H7 (cell line): ENCODE data around the gene GRM5. TPM values are rescaled to one million over a fixed set of nuclear protein-coding genes. Genes with fewer than 3 reads are reported as not detected.
"Not testable (repeated sequence)": the region's sequence is repeated elsewhere in the genome, so short reads cannot be mapped to it uniquely, and the experiment has no call there.

Experiments
- DNase-seq: peaks from one replicate; pipeline ENCODE4 v3.0.0; 2012
- H3K27me3 ChIP-seq: 2 replicates; pipeline ENCODE4 v1.6.0; 2011; ENCODE audit warnings: mild to moderate bottlenecking, low read length; ENCODE audit not compliant: control insufficient read depth, insufficient read depth
- H3K36me3 ChIP-seq: replicated peaks from 2 replicates; pipeline ENCODE4 v1.5.1; 2011; ENCODE audit warnings: low read length; ENCODE audit not compliant: control insufficient read depth, insufficient read depth
- H3K4me3 ChIP-seq: 2 replicates; pipeline ENCODE4 v1.5.1; 2011; ENCODE audit warnings: low read depth, mild to moderate bottlenecking, control low read depth, low read length, moderate library complexity; ENCODE audit not compliant: insufficient read depth
- total RNA-seq: library from RNA; depleted of rRNA; stranded (reverse); fragments of >200 nt; shearing (Covaris generic); gene quantifications from 2 replicates; pipeline ENCODE4 v1.2.3, GENCODE V29; 2014

Gene GRM5
- total RNA-seq, 1 experiment from 2014 or later = not detected

DNA sequence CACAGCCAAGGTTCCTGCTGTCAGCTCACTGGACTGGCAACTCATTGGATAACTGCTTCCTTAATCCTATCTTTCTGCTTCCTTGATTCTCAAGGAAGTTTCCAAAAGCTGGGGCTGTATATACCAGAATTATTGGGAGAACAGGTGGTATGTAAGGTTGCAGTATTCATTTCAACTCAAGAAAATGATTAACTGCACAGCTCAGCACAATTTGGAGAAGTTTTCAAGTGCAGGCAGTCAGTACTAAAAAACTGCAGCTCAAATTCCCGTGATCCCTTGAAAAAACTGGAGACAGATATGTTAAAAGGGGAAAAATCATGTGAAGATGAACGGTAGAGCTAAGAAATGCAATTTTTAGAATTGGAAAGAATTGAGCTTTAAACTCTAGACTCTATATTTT, 44.4 kb downstream of the GRM5 start:
- no peak for DNase-seq
- Histone ChIP-seq H3K27me3 (no peaks in the 10 kb centered on the region), H3K36me3 (no peaks in the 10 kb centered on the region), H3K4me3 (no peak overlapping the region)

DNA sequence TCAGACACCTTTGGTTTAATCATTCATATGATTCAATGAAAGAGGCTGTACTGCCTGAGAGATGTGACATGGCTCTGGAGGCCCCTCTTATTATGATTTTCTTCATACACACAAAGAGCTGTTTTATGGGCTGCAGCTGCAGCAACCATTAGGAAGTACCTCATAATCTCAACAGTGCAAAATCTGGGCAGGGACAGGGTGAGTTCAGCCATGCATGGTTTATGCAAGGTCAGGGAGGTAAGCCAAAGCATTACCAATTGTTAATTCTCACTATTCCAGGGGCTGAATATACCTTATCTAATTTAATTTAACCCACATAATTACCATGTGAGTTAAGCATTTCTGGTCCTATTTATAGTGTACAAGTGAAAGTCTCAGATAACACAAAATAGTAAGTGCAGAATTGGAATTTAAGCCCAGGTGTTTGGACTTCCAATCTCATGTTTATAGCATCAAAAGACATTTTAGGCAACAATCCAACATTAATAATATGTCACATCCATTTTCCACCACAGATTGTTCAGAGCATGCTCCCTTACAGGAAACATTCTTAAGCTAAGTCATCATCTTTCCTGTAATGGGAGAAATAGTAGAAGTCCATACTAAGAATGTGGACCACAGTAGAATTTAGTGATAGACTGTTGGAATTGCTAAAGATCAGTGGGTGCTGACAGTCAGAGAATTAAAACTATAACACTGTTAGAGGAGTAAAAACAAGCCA, 45.8 kb downstream of the GRM5 start:
- not testable (repeated sequence) for H3K27me3 ChIP-seq, H3K36me3 ChIP-seq, H3K4me3 ChIP-seq, DNase-seq

DNA sequence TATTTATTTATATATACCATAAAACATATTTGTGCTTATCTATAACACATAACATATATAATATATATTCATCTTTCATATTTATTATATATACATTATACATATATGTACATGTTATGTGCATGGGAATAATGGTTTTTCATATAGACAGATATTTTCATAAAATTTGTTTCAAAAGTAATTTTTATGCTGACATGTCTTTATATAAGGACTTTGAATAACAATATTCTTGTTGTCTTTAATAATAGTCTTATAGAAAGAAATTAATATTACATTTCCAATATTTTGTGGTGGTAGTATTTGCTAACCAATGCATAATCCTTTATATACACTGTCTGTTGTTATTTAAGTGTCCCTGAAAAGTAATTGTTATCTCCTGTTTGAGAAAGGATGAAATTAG, 49.6 kb downstream of the GRM5 start:
- no peak overlapping the region for H3K4me3 ChIP-seq
- DNase-seq = no peak
- no peaks in the 10 kb centered on the region for H3K36me3 ChIP-seq
- H3K27me3 ChIP-seq = no peaks in the 10 kb centered on the region

DNA sequence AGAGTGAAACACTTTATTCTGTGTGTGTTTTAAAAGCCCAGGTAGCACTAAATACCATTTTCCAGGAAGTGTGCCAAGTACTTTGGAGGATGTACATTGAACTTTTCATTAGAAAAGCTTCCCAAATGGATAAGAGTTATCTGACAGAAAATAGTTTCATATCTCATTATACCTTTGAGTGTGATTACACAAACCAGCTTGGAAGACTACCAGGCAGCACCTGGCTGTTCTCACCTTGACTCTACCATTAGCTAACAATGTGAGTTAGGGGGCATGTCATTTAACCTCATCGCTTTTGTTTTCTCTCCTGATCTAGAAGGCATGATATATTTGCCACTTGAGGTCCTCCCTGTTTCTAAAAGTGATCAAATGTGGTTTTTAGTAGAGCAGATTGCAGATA, 50.2 kb downstream of the GRM5 start:
- Histone ChIP-seq H3K36me3 (no peaks in the 10 kb centered on the region), H3K4me3 (no peak overlapping the region), H3K27me3 (no peaks in the 10 kb centered on the region)
- no peak for DNase-seq

DNA sequence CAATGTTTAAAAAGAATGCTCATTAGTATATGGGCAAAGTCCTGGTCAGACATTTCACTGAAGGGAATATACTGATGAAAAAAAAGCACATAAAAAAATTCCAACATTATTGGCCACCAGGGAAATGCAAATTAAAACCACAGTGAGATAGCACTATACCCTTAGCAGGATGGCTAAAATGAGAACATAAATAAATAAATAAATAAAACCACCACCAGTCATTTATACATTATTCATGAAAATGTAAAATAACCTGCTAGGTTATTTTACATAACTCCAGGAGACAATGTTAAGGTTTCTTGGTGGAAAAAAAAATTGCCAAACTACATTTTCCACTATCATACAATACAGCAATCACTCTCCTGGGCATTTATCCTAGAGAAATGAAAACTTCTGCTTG, 64.9 kb downstream of the GRM5 start:
- not testable (repeated sequence) for H3K36me3 ChIP-seq, DNase-seq

DNA sequence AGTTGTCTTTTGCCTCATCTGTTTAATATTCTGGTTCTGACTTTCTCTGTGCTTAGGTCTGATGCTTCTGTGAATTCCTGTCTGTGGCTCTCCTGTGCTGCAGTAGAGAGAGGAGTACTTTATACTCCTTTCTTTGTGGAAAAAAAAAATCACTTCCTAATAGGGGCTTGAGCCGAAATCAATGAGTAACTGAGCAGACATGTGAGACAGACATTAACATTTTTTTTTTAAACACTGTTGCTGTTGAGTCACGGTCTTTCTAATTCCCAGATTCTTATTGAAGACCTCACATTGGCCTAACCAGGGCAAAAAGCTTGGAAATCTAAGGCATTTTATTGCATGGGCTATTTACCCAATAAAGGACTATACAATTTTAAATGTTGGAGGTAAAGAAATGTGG, 86.1 kb downstream of the GRM5 start:
- Histone ChIP-seq H3K4me3 (no peak overlapping the region), H3K36me3 (no peaks in the 10 kb centered on the region), H3K27me3 (no peaks in the 10 kb centered on the region)
- DNase-seq = no peak

More for the DNA sequence above, 64.9 kb downstream of the GRM5 start:
- not testable (repeated sequence) for H3K27me3 ChIP-seq, H3K4me3 ChIP-seq

DNA sequence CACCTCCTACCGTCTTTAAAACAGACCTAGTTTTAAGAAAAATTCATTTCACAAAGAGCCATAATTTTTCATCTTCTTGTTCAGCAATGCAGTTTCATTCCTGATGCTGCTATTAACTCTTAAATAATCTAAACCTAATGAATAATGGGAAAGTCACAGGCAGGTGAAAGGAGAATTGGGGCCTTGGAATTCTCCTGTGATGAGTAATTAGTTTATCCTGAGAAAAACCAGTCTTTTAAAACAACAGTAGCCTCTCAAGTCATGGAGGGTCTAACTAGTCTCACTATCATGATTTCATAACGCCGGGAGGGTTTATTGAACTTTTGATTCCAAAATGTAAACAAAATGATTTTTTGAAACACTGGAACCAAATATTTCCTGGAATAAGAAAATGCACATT, 86.8 kb downstream of the GRM5 start:
- H3K36me3 ChIP-seq, H3K27me3 ChIP-seq, H3K4me3 ChIP-seq, DNase-seq: not testable (repeated sequence)

DNA sequence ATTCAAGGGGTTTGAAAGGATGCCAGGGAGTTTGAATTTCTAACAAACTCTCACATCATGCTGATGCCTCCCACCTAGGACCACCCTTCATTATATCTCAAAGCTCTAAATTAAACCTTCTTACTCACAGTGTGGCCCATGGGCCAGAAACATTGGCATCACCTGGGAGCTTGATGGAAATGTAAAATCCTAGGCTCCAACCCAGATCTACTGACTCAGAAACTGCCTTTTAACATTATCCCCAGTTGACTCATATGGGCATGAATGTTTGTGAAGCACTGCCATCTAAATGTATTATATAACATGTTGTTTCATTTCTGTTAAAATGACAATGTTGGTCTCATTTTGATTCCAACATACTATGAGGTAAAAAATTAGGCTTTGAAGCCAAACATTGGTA, 90.3 kb downstream of the GRM5 start:
- not testable (repeated sequence) for H3K36me3 ChIP-seq, H3K27me3 ChIP-seq, DNase-seq, H3K4me3 ChIP-seq

DNA sequence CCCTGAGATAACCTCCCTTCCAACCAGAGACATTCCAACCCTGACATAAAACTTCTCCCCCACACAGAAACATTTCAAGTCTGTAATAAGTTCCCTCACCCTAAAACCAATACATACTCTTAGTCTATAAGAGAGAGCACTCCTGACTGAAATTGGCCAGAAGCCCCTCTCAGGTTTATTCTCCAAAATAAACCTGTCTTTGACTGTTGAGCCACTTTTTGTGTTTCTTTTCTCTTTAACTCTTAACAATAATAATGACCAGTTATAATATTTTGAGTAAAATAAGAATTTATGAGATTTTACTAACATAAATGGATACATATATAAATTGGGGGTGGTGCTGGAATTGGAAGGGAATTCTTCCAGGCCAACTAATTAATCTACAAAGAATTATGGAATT, 93.6 kb downstream of the GRM5 start:
- Histone ChIP-seq H3K4me3 (no peak overlapping the region), H3K27me3 (no peaks in the 10 kb centered on the region), H3K36me3 (no peaks in the 10 kb centered on the region)
- DNase-seq = no peak

DNA sequence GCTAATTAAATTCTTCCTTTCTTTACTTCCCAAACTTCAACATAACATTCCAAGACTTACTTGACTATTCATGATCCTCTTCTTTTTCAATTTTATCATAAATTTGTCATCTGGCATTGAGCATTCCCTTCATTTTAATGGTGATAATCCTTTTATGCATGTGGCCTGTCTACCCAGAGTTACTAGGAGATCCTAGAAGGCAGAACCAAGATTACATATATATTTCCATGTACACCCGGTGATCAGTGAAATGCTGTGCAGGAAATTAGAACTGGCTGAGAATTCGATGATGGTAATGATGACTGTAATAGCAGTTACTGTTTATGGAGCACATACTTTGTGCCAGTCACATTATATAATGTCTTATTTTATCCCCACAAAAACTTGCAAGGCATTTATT, 104.2 kb downstream of the GRM5 start:
- not testable (repeated sequence) for DNase-seq, H3K27me3 ChIP-seq, H3K4me3 ChIP-seq, H3K36me3 ChIP-seq

DNA sequence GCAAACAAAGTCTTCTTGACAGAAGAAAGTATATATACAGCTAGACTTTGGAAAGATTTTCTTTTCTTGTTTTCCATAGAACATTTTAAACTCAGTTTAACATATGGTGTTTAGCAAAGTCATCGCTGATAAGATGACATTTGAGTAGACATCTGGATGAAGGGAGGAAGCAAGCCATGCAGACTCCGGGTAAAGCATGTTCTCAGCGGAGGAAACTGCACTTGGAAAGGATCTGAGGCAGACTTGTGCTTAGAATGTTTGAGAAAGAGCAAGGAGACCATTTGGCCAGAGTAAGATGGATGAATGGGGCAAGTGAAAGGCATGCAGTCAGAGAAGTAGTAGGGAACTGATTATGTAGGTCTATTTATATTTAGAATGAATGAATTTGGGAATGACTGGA, 105.9 kb downstream of the GRM5 start:
- DNase-seq, H3K36me3 ChIP-seq, H3K4me3 ChIP-seq, H3K27me3 ChIP-seq: not testable (repeated sequence)

DNA sequence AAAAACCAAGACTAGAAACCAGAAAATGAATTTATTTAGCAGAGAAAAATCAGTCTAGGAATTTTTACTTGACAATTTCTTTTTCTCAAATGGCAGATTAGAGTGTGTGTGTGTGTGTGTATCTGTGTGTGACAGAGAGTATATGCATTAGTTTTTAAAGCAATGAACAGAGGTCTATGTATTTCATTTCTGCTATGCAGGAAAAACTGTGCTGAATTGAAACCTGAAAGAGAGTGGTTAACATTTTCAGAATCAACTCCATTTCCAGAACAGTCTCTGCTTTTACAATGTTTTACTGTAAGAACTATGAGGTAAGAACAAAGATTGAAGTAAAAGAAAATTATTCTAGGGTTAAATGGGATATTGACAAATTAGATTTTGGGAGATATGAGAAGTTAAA, 114.8 kb downstream of the GRM5 start:
- Histone ChIP-seq H3K27me3 (no peaks in the 10 kb centered on the region), H3K4me3 (no peak overlapping the region), H3K36me3 (no peaks in the 10 kb centered on the region)
- DNase-seq = no peak

DNA sequence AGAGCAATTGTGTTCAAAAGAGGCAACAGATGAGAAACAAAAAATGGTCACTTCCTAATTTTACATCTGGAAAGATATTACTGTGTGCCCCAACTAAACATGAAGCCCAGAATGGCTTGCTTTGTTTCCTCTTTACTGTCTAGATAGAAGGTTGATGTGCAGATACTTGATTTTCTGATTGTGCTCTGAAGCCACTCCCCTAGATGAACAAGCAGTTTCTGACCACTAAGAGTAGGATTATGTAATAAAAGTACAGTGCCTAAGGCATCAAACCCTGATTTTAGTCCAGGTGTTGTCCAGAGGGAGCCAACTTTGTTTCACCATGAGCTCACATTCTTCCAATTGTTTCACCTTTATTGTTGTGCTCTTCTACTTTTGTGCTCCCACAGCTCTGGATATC, 116.9 kb downstream of the GRM5 start:
- H3K36me3 ChIP-seq, DNase-seq, H3K27me3 ChIP-seq, H3K4me3 ChIP-seq: not testable (repeated sequence)

DNA sequence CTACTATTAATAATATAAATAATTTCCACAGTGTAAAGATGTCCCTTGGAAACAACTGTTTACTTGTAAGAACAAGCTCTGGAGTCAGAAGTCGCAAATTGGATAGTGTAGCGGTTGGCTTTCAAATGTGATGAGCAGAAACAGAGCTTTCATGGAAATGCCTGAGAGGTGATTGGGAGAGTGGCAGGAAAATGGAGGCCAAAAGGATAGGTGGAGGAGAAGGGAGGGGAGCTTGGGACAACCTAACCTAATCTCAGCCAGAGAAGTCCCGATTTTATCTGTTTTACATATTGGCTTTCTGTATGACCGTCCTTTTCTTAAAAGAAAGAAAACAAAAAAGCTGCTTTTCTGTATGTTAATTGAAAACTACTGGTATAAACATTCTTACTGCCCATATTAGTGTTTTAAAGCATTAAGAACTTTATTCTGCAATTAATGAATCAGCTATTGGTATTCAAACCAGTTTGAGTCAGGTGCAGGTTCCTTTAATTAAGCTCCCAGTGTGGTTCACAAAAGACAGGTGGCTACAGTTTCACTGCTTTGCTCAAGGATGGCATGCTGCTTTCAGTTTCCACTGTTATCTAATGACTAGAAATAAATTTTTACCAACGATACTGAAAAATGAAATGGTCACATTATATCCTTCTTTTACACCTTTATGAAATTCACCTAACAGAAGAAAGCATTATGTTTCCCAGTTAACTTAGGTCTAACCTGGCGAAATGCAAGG, 117.8 kb downstream of the GRM5 start:
- H3K27me3 ChIP-seq, DNase-seq, H3K4me3 ChIP-seq, H3K36me3 ChIP-seq: not testable (repeated sequence)

DNA sequence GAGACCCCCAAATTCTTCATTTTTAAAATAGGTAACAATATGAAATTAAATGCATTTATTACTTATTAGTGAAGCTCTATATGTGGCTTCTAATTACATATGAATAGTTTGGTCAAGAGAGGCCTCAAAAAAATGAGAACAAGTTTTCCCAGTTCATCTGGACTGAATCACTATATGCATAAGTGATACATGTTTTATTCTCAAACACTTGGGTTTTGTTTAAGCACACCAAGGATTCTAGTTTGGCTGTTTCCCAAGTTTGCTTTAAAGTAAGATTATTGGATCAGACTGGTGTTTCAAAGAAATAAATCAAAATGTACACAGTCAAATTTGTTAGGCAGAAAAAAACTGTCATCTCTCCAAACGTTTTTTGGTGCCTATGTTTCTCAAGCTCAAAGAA, 136.1 kb downstream of the GRM5 start:
- H3K4me3 ChIP-seq, DNase-seq: not testable (repeated sequence)

More for the DNA sequence above, 136.1 kb downstream of the GRM5 start:
- not testable (repeated sequence) for H3K36me3 ChIP-seq, H3K27me3 ChIP-seq
